ACC112 (cell line): Measurements from ENCODE around the gene MRPL39.

ENCODE experiments used
- H2AFZ ChIP-seq: fragments of 200-600 bp; sonication (generic); one replicate; pipeline ENCODE4 v1.6.0; 2017; ENCODE audit warnings: antibody characterized with exemption, low read length; ENCODE audit not compliant: unreplicated experiment
- H3K27ac ChIP-seq: fragments of 200-600 bp; sonication (generic); 2 replicates; pipeline ENCODE4 v1.5.1; 2014; ENCODE audit warnings: low read depth, mild to moderate bottlenecking, antibody characterized with exemption, low read length, moderate library complexity
- H3K27me3 ChIP-seq: fragments of 200-600 bp; sonication (generic); 2 replicates; pipeline ENCODE4 v1.6.1; 2014; ENCODE audit warnings: mild to moderate bottlenecking, antibody characterized with exemption, low read length, moderate library complexity, mixed read lengths; ENCODE audit not compliant: insufficient read depth
- H3K36me3 ChIP-seq: fragments of 200-600 bp; sonication (generic); 2 replicates; pipeline ENCODE4 v1.6.1; 2016; ENCODE audit warnings: mild to moderate bottlenecking, antibody characterized with exemption, low read length, moderate library complexity, mixed read lengths; ENCODE audit not compliant: insufficient read depth
- H3K4me1 ChIP-seq: fragments of 200-600 bp; sonication (generic); one replicate; pipeline ENCODE4 v1.6.1; 2016; ENCODE audit warnings: low read length, mixed read lengths; ENCODE audit not compliant: insufficient read depth, unreplicated experiment, control insufficient read depth
- H3K4me3 ChIP-seq: fragments of 200-600 bp; sonication (generic); 2 replicates; pipeline ENCODE4 v1.5.1; 2014; ENCODE audit warnings: mild to moderate bottlenecking, low read depth, low read length
- H3K79me2 ChIP-seq: fragments of 200-600 bp; sonication (generic); one replicate; pipeline ENCODE4 v1.6.0; 2016; ENCODE audit warnings: low read length; ENCODE audit not compliant: control insufficient read depth, unreplicated experiment, insufficient read depth

The MRPL39 gene

GRCh38 chr21:25608044-25608737 lies 910 bp upstream of the MRPL39 start:
- H3K27ac ChIP-seq = no peak overlapping the region
- H3K4me3 ChIP-seq = peak overlapping the region; percentile 90
- H3K4me1 ChIP-seq = peaks cover 6% of the 10 kb centered on the region
- H3K36me3 ChIP-seq = peaks cover 6% of the 10 kb centered on the region
- no peaks in the 10 kb centered on the region for H3K27me3 ChIP-seq
- H3K79me2 ChIP-seq = peaks cover 16% of the 10 kb centered on the region
- H2AFZ ChIP-seq = peak overlapping the region; percentile 98

GRCh38 chr21:25589887-25590286 lies 17.4 kb downstream of the MRPL39 start:
- H3K79me2 ChIP-seq = no peaks in the 10 kb centered on the region
- H2AFZ ChIP-seq = no peak overlapping the region
- peaks cover 16% of the 10 kb centered on the region for H3K36me3 ChIP-seq
- no peak overlapping the region for H3K27ac ChIP-seq
- H3K4me3 ChIP-seq = no peak overlapping the region
- H3K4me1 ChIP-seq = no peaks in the 10 kb centered on the region
- no peaks in the 10 kb centered on the region for H3K27me3 ChIP-seq

DNA sequence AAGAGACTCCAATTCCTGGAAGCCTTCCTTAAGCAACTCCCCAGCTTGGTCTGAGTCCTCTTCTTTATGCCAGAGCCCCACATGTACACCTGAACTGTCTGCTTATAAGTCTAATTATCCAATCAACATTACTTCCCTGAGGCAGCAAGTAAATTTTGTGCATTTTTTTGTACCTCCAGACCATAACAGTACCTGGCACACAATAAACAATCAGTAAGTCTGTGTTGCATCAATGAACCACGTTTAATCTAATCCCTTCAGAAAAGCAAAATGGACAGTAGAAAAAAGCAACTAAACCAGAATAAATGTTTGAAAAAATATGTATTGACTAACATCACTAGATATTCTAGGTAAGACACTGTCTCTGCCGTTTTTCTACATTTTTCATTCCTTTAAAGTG lies 20.5 kb downstream of the MRPL39 start:
- Histone ChIP-seq H3K4me3 (no peak overlapping the region), H3K4me1 (no peaks in the 10 kb centered on the region), H3K27me3 (no peaks in the 10 kb centered on the region), H2AFZ (no peak overlapping the region), H3K79me2 (no peaks in the 10 kb centered on the region), H3K36me3 (peaks cover 11% of the 10 kb centered on the region; the same call in 1 of the 2 replicates), H3K27ac (no peak overlapping the region)

DNA sequence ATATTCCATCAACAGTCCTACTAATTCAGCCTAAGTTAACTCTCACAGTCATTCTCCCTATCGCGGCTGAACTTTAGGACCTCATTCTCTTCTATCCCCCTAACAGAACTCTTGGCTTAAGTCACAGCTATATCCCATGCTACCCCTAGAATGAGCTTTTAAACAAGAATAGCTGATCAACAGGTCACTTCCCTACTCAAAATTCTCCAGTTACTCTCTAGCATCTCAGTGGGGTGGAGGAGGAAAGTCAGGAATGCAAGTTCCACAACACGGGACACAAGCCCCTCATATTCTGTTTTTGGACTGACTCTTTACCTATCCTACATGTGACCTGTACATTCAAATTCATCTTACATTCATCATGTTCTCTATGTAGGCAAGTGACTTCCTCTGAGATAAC lies 21.0 kb downstream of the MRPL39 start:
- H3K4me1 ChIP-seq = no peaks in the 10 kb centered on the region
- no peaks in the 10 kb centered on the region for H3K79me2 ChIP-seq
- no peak overlapping the region for H3K4me3 ChIP-seq
- no peaks in the 10 kb centered on the region for H3K27me3 ChIP-seq
- no peak overlapping the region for H3K27ac ChIP-seq
- peaks cover 8% of the 10 kb centered on the region; the same call in 1 of the 2 replicates for H3K36me3 ChIP-seq
- H2AFZ ChIP-seq = no peak overlapping the region

DNA sequence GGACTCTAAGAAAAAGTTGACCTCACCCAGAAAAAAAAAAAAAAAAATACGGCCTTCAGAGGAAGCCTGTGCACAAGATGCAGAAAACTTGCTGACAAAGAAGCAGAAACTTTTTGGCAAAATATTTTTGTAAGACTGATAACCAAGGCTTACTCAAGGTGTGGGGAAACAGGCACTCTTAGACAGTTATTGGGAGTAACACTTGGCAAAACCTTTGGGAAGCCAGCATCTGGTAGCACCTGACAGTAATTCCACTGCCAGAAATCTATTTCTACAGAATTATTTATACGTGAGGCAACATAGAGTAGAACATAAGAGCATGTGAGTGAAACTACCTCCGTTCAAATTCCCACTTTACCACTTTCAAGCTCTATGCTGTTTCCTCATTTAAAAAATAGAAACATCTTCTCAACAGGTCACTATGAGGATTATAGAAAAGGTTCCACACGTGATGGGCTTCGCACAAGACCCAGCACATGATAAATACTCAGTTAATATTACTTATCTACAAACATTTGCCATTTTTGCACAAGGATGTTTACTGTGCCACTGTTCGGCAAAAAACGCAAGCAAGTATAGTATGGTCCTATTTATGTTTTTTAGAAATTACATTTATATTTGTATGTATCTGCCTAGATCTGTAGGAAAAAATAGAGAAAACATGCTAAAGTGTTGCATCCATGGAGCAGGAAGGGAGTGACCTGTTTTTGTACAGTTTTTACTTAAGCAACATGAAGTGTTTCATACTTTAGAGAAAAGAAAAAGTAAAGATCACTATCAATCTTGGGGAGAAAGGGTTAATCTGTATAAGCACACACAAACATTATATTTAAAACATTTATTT lies 22.2 kb downstream of the MRPL39 start:
- Histone ChIP-seq H2AFZ (no peak overlapping the region), H3K4me3 (no peak overlapping the region), H3K27ac (no peak overlapping the region), H3K4me1 (no peaks in the 10 kb centered on the region), H3K36me3 (peaks cover 8% of the 10 kb centered on the region; the same call in 1 of the 2 replicates), H3K79me2 (no peaks in the 10 kb centered on the region), H3K27me3 (no peaks in the 10 kb centered on the region)

- Histone ChIP-seq H3K79me2 (no peaks in the 10 kb centered on the region), H3K27me3 (no peaks in the 10 kb centered on the region), H2AFZ (no peak overlapping the region), H3K27ac (no peak overlapping the region), H3K36me3 (peaks cover 1% of the 10 kb centered on the region; the same call in 1 of the 2 replicates), H3K4me3 (no peak overlapping the region), H3K4me1 (no peaks in the 10 kb centered on the region)
Observed at GRCh38 chr21:25583370-25584130, 23.7 kb downstream of the MRPL39 start.

- no peaks in the 10 kb centered on the region for H3K27me3 ChIP-seq
- H3K79me2 ChIP-seq = no peaks in the 10 kb centered on the region
Observed at GRCh38 chr21:25582888-25583287, 24.4 kb downstream of the MRPL39 start.

DNA sequence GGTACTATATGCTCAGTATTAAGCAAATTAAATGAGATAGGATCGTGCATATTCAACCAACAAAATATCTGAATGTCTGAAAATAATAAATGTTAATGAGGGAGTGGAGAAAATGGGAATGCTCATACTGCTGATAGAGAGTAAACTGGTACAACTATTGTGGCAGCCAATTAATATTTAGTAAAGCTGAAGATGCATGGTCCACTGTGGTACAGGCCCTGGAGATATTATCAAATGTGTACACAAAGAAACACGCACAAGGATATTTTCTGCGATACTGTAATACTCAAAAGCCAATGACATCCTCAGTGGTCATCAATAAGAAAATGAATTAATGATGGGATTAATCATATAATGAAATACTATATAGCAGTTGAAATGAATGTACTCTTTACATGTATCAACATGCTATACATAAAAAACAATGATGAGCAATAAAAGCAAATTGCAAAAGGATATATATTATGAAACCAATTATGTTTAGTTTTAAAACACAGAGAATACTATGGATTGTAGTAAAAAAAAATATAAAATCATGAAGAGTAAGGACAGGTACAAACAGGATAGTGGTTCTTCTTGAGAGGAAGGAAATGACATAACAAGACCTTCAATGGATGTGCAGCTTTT lies 25.0 kb downstream of the MRPL39 start:
- Histone ChIP-seq H3K79me2 (no peaks in the 10 kb centered on the region), H3K27ac (no peak overlapping the region), H3K4me1 (peaks cover 5% of the 10 kb centered on the region), H3K4me3 (no peak overlapping the region), H2AFZ (no peak overlapping the region), H3K27me3 (no peaks in the 10 kb centered on the region), H3K36me3 (peaks cover 11% of the 10 kb centered on the region; the same call in 1 of the 2 replicates)

More at GRCh38 chr21:25582888-25583287, 24.4 kb downstream of the MRPL39 start:
- Histone ChIP-seq H3K36me3 (peaks cover 5% of the 10 kb centered on the region; the same call in 1 of the 2 replicates), H3K27ac (no peak overlapping the region), H2AFZ (no peak overlapping the region), H3K4me1 (peaks cover under 1% of the 10 kb centered on the region), H3K4me3 (no peak overlapping the region)

GRCh38 chr21:25581582-25581981 lies 25.7 kb downstream of the MRPL39 start:
- Histone ChIP-seq H3K4me1 (peaks cover 5% of the 10 kb centered on the region), H2AFZ (no peak overlapping the region), H3K36me3 (peaks cover 12% of the 10 kb centered on the region; the same call in 1 of the 2 replicates), H3K4me3 (no peak overlapping the region), H3K27ac (no peak overlapping the region), H3K79me2 (no peaks in the 10 kb centered on the region), H3K27me3 (no peaks in the 10 kb centered on the region)

GRCh38 chr21:25580912-25581260 lies 26.4 kb downstream of the MRPL39 start:
- H3K27ac ChIP-seq = no peak overlapping the region
- no peaks in the 10 kb centered on the region for H3K27me3 ChIP-seq
- no peak overlapping the region for H3K4me3 ChIP-seq
- no peaks in the 10 kb centered on the region for H3K79me2 ChIP-seq
- H3K36me3 ChIP-seq = peaks cover 15% of the 10 kb centered on the region
- H2AFZ ChIP-seq = no peak overlapping the region
- peaks cover 11% of the 10 kb centered on the region for H3K4me1 ChIP-seq
